Activated CD4-positive, alpha-beta memory T cell treated with anti-CD3 and anti-CD28 coated beads, Interleukin-2, amount 10 ng/mL, durations not matched to agents 7 days and 5 days (primary cell): ENCODE measurements around the gene LRRC74A. TPM values are rescaled to one million over a fixed set of nuclear protein-coding genes. Genes with fewer than 3 reads are reported as not detected.
"Not testable (repeated sequence)": the region's sequence is repeated elsewhere in the genome, so short reads cannot be mapped to it uniquely, and the experiment has no call there.

Experiments used
- CTCF ChIA-PET: fragments of 350-600 bp; sonication (Branson Sonifier 250); formaldehyde crosslinking; loops from one replicate; lab custom pipeline; 2021; ENCODE audit warnings: antibody characterized with exemption, inconsistent platforms; lab: Charles Lee
- POLR2A ChIA-PET: fragments of 350-600 bp; sonication (Branson Sonifier 250); formaldehyde crosslinking; loops from one replicate; lab custom pipeline; 2021; ENCODE audit warnings: antibody characterized with exemption; lab: Charles Lee
- DNase-seq: peaks from one replicate; pipeline ENCODE4 v3.0.0-alpha.2; 2020
- H3K27ac Mint-ChIP-seq: one replicate; pipeline ENCODE4 v1.8.0; 2021; ENCODE audit warnings: mild to moderate bottlenecking, mixed read lengths
- H3K27me3 Mint-ChIP-seq: one replicate; pipeline ENCODE4 v1.8.0; 2021; ENCODE audit warnings: mixed read lengths
- H3K36me3 Mint-ChIP-seq: one replicate; pipeline ENCODE4 v1.8.0; 2021; ENCODE audit warnings: low read depth, mixed read lengths
- H3K4me1 Mint-ChIP-seq: one replicate; pipeline ENCODE4 v1.8.0; 2021; ENCODE audit warnings: mixed read lengths
- H3K4me3 Mint-ChIP-seq: one replicate; pipeline ENCODE4 v1.8.0; 2021; ENCODE audit warnings: mild to moderate bottlenecking, mixed read lengths
- H3K9me3 Mint-ChIP-seq: one replicate; pipeline ENCODE4 v1.8.0; 2021; ENCODE audit warnings: mixed read lengths
- total RNA-seq, 2 experiments: library from RNA; stranded (reverse); gene quantifications; one replicate each; pipeline ENCODE4 v1.2.3, GENCODE V29; 2021

The LRRC74A gene
- total RNA-seq, 2 experiments from 2014 or later, result not detected

DNA sequence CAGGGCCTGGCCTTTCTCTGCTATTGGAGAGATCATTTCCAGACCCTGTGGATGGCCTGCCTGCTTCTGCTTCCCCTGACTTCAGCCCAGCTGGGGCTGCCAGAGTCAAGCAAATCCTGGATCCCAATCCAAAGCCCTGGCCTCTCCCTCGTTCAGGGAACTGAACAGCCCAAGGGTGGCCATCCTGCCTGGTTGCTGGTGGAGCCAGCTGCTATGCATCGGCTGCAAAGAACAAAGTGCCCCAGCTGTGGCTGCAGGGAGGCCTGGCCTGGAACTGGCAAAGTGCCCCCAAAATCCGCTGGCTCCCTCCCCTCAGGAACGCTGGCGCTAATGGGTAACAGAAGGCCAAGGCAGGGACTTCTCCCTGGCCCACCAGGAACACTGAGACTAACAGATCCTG is 56.4 kb downstream of the LRRC74A start:
- CTCF ChIA-PET, result interaction anchor here (3.1 kb wide), 1 partner anchor 188 kb away, joined by 8 read pairs; no protein-coding TSS in a partner anchor

DNA sequence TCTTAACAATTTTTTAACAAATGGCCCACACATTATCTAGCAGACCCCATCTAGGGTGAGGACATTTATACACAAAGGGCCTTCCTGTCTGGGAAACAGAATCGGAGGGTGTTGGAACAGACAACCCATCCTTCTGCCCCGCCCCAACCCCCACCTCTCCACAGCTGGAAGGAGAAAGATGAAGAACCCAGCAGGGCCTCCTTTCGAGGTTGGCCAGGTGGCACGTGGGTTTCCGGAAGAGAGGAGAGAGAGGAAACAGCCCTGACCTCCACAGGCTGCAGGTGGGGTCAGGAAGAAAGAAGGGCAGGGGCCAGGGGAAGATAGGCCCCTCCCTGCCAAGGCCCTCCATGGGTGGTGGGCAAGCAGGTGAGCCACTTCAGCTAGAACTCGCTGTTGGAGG is 57.2 kb downstream of the LRRC74A start:
- Mint-ChIP-seq H3K9me3 (no peaks in the 10 kb centered on the region), H3K27ac (no peak overlapping the region), H3K36me3 (no peaks in the 10 kb centered on the region), H3K4me3 (no peak overlapping the region), H3K27me3 (peaks cover 12% of the 10 kb centered on the region), H3K4me1 (peaks cover 6% of the 10 kb centered on the region)
- DNase-seq, result no peak
- ChIA-PET CTCF (interaction anchor here (3.1 kb wide), 1 partner anchor 187 kb away, joined by 8 read pairs; no protein-coding TSS in a partner anchor), POLR2A (no interaction called here)

More for the DNA sequence above, 56.4 kb downstream of the LRRC74A start:
- DNase-seq, result no peak
- H3K36me3 Mint-ChIP-seq, result no peaks in the 10 kb centered on the region
- H3K4me3 Mint-ChIP-seq, result no peak overlapping the region
- POLR2A ChIA-PET, result no interaction called here
- no peaks in the 10 kb centered on the region for H3K9me3 Mint-ChIP-seq
- H3K27me3 Mint-ChIP-seq, result peaks cover 12% of the 10 kb centered on the region
- H3K27ac Mint-ChIP-seq, result no peak overlapping the region
- peaks cover 6% of the 10 kb centered on the region for H3K4me1 Mint-ChIP-seq

DNA sequence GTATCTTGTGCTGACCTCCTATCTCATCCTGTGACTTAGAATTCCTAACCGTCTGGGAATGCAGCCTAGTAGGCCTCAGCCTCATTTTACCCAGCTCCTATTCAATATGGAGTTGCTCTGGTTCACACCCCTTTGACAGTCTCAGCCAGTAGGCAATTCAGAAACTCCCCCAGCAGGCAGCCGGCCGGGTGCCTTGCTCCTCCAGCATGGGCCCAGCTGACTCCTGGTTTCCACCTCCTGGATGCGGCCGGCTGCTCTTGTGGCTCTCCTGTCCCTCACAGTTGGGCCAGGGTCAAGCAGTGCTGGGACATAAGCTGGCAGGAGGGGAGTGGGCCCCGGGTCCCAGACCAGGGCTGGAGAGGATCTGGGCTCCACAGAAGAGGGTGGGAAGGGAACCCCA is 58.2 kb downstream of the LRRC74A start:
- Mint-ChIP-seq H3K27ac (no peak overlapping the region), H3K4me1 (peaks cover 6% of the 10 kb centered on the region), H3K27me3 (peaks cover 14% of the 10 kb centered on the region), H3K9me3 (no peaks in the 10 kb centered on the region), H3K36me3 (no peaks in the 10 kb centered on the region), H3K4me3 (no peak overlapping the region)
- ChIA-PET CTCF (interaction anchor here (3.1 kb wide), 1 partner anchor 186 kb away, joined by 8 read pairs; no protein-coding TSS in a partner anchor), POLR2A (no interaction called here)
- no peak for DNase-seq

DNA sequence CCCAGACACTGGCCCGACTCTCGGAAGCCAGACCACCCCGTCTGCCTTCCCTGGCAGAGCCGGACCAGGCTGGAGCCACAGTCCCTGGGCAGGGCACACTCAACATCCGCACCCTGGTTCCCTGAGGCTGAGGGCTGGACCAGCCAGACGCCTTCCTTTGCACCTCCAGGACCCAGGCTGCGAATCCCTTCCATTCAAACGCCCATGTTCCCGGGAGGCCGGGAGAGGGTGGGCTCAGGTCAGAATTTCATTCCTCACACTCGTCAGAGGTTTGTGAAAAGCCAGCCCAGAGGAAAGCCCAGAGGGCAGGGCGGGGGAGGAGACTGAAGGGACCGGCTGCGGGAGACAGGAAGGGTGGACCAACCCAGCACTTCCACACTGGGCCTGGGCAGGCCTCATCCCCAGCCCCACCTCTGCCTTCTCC is 58.7 kb downstream of the LRRC74A start:
- DNase-seq, result no peak
- POLR2A ChIA-PET, result no interaction called here
- Mint-ChIP-seq H3K4me1 (peaks cover 6% of the 10 kb centered on the region), H3K4me3 (no peak overlapping the region), H3K27me3 (peaks cover 14% of the 10 kb centered on the region), H3K27ac (no peak overlapping the region), H3K9me3 (no peaks in the 10 kb centered on the region), H3K36me3 (no peaks in the 10 kb centered on the region)
- CTCF ChIA-PET, result no interaction called here

DNA sequence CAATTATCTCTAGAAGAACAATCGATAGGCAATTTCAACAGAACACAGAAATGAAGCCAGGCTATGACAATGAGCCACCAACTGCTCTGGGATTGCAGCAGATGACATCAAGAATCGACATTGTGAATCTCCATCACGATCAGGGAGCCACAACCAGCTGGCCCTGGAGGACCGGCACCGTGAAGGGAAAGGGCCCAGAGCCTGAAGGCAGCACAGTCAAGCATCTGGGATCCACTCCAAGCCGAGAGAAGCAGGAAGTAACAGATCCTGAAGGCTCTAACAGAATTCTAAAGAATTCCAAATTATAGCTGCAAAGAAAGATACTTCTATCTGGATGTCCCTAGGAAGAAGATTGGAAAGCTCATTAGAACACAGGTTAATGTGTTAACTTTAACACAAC is 61.0 kb downstream of the LRRC74A start:
- Mint-ChIP-seq H3K4me1 (peaks cover 6% of the 10 kb centered on the region), H3K27ac (no peak overlapping the region), H3K27me3 (peaks cover 14% of the 10 kb centered on the region), H3K9me3 (no peaks in the 10 kb centered on the region), H3K36me3 (no peaks in the 10 kb centered on the region), H3K4me3 (no peak overlapping the region)
- DNase-seq, result no peak
- ChIA-PET POLR2A (no interaction called here), CTCF (interaction anchor here (1.0 to 2.9 kb wide), 5 partner anchors 26 to 199 kb away, joined by 3 to 9 read pairs (median 5); no protein-coding TSS in a partner anchor)

DNA sequence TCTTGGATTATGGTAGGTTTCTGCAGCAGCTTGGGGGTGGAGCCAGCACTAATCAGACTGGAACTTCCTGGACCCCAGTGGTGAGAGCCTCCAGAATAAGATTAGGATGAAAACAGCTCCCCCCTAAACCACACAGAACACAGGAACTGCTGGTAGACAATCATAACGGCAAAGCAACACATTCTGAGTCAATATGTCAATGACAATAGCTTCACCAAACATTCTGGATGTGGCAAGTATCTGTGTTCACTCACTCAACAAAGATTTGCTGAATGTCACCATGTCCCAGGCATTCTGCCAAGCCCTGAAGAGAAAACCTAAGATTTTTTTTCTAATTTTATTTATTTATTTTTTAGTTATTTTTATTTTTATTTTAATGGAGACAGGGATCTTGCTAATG is 65.2 kb downstream of the LRRC74A start:
- H3K27me3 Mint-ChIP-seq, result peaks cover 10% of the 10 kb centered on the region
- DNase-seq, result no peak
- no peak overlapping the region for H3K27ac Mint-ChIP-seq
- H3K9me3 Mint-ChIP-seq, result peaks cover 3% of the 10 kb centered on the region
- H3K4me1 Mint-ChIP-seq, result no peaks in the 10 kb centered on the region
- no peak overlapping the region for H3K4me3 Mint-ChIP-seq
- ChIA-PET POLR2A (no interaction called here), CTCF (interaction anchor here (1.2 kb wide), 1 partner anchor 16 kb away, joined by 3 read pairs; no protein-coding TSS in a partner anchor)
- H3K36me3 Mint-ChIP-seq, result peaks cover 3% of the 10 kb centered on the region

DNA sequence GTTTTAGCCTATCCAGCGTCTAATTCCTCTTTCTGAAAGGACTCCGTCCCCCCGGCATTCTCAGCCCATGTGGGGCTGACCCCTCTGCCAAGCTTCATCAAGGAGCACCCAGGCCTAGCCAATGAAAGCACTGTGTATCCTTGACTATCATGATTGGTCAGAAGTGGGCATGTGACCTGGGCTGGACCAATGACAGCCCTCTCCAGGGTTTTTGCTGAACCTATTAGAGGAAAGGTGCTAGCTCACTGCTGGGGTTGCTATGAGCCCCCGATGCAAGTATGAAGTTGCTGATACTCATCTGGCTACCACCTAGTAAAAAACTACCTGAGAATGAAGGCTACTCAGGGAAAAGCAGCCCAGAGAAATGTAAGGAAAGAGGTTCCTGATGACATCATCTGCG is 68.1 kb downstream of the LRRC74A start:
- POLR2A ChIA-PET, result no interaction called here
- H3K27ac Mint-ChIP-seq, result no peak overlapping the region
- CTCF ChIA-PET, result interaction anchor here (1.4 to 1.9 kb wide), 2 partner anchors 19 to 176 kb away, joined by 3 to 5 read pairs; no protein-coding TSS in a partner anchor
- no peaks in the 10 kb centered on the region for H3K27me3 Mint-ChIP-seq
- H3K4me1 Mint-ChIP-seq, result no peaks in the 10 kb centered on the region
- peaks cover 3% of the 10 kb centered on the region for H3K9me3 Mint-ChIP-seq
- DNase-seq, result no peak
- peaks cover 3% of the 10 kb centered on the region for H3K36me3 Mint-ChIP-seq
- H3K4me3 Mint-ChIP-seq, result no peak overlapping the region

DNA sequence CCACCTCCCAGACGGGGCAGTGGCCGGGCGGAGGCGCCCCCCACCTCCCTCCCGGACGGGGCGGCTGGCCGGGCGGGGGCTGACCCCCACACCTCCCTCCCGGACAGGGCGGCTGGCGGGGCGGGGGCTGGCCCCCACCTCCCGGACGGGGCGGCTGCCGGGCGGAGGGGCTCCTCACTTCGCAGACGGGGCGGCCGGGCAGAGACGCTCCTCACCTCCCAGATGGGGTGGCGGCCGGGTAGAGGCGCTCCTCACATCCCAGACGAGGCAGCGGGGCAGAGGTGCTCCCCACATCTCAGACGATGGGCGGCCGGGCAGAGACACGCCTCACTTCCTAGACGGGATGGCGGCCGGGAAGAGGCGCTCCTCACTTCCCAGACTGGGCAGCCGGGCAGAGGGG is 71.8 kb downstream of the LRRC74A start:
- H3K27me3 Mint-ChIP-seq, H3K36me3 Mint-ChIP-seq, H3K4me3 Mint-ChIP-seq, DNase-seq, CTCF ChIA-PET, H3K9me3 Mint-ChIP-seq, H3K27ac Mint-ChIP-seq, POLR2A ChIA-PET, H3K4me1 Mint-ChIP-seq: not testable (repeated sequence)

DNA sequence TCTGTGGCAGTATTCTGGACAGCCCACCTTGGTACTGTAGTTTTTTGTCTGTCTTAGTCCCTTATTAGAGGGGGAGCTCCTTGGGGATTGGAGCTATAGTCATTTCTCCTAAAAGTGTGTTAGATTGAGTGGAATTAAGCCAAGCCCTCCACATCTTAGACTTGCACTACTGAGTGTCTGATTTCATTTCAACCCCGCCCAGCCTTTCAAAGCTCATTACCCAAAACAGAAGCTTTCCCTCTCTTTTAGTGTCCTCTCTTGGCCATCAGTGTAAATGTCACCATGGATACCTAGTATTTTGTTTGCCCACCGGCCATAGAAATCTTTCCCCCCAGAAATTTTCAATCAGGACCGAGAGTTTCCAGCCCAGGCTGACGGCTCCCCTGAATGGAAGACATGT is 74.5 kb downstream of the LRRC74A start:
- no peaks in the 10 kb centered on the region for H3K9me3 Mint-ChIP-seq

DNA sequence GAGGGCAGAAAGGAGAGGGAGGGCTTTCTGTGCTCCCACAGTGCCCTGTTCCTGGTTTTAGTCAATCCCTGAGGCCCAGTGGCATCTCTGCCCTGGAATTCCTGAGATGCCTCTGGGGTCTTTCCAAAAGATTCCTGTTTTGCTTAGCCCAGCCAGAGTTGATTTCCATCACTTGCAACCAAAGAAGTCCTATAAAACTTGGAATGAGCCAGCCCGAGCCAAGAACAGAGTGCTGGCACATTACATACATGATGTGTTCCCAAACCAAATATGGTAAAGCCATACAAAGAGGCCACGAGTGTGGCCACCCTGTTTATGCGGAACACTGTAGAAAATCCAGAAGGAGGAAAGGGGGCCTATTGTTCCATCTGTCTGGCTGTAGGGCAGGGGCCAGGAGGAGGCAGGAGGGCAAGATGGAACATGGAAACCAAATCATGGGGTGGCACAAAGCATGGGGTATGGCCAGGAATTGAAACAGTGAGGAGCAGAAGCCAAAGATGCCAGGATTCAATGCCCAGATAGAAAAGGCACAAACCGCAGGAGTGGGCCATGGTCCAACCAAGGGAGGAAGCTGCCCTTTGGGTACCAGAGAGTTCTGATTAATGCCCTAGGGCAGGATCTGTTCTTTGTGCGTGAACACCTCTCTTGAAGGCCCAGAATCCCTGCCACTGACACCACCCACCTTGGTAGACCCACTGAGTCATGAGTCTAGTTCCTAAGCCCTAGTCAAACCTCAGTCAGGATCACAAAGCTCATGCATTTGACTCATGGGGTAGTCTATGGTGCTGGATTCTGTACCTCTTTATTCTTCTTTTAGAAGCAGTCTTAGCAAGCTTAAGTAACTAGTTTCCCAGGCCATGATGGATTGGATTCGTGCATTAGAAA is 75.2 kb downstream of the LRRC74A start:
- H3K36me3 Mint-ChIP-seq, result no peaks in the 10 kb centered on the region
- ChIA-PET POLR2A (no interaction called here), CTCF (interaction anchor here (1.4 to 1.8 kb wide), 2 partner anchors 26 to 30 kb away, joined by 6 to 7 read pairs; no protein-coding TSS in a partner anchor)
- peaks cover 17% of the 10 kb centered on the region for H3K4me1 Mint-ChIP-seq
- H3K4me3 Mint-ChIP-seq, result no peak overlapping the region
- no peaks in the 10 kb centered on the region for H3K9me3 Mint-ChIP-seq
- DNase-seq, result no peak
- H3K27ac Mint-ChIP-seq, result no peak overlapping the region
- peaks cover 4% of the 10 kb centered on the region for H3K27me3 Mint-ChIP-seq

More for the DNA sequence above, 74.5 kb downstream of the LRRC74A start:
- Mint-ChIP-seq H3K4me1 (peaks cover 17% of the 10 kb centered on the region), H3K4me3 (no peak overlapping the region), H3K27ac (no peak overlapping the region), H3K36me3 (no peaks in the 10 kb centered on the region), H3K27me3 (peaks cover 4% of the 10 kb centered on the region)
- CTCF ChIA-PET, result interaction anchor here (0.6 to 1.4 kb wide), 4 partner anchors 13 to 650 kb away, joined by 5 to 6 read pairs (median 6); no protein-coding TSS in a partner anchor
- DNase-seq, result no peak
- POLR2A ChIA-PET, result no interaction called here

DNA sequence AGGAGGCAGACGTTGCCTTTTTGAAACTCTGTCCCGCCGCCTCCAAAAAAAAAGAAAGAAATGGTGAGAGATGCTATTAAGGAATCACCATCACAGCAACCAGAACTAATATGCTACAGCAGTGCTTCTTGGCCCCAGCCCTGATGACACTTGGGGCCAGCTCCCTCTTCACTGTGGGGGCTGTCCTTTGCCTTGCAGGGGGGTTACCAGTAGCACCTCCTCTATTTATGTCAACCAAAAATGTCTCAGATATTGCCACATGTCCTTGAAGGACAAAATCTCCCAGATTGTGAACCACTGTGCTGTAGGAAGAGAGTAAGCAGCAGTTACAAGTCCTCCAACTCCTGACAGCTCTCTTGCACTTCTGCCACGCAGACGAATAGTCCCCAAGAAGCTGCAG is 76.4 kb downstream of the LRRC74A start:
- POLR2A ChIA-PET, result no interaction called here
- H3K27me3 Mint-ChIP-seq, result peaks cover 4% of the 10 kb centered on the region
- no peaks in the 10 kb centered on the region for H3K36me3 Mint-ChIP-seq
- DNase-seq, result no peak
- no peak overlapping the region for H3K27ac Mint-ChIP-seq
- no peaks in the 10 kb centered on the region for H3K9me3 Mint-ChIP-seq
- CTCF ChIA-PET, result interaction anchor here (1.8 kb wide), 1 partner anchor 27 kb away, joined by 7 read pairs; no protein-coding TSS in a partner anchor
- no peak overlapping the region for H3K4me3 Mint-ChIP-seq
- peaks cover 17% of the 10 kb centered on the region for H3K4me1 Mint-ChIP-seq

DNA sequence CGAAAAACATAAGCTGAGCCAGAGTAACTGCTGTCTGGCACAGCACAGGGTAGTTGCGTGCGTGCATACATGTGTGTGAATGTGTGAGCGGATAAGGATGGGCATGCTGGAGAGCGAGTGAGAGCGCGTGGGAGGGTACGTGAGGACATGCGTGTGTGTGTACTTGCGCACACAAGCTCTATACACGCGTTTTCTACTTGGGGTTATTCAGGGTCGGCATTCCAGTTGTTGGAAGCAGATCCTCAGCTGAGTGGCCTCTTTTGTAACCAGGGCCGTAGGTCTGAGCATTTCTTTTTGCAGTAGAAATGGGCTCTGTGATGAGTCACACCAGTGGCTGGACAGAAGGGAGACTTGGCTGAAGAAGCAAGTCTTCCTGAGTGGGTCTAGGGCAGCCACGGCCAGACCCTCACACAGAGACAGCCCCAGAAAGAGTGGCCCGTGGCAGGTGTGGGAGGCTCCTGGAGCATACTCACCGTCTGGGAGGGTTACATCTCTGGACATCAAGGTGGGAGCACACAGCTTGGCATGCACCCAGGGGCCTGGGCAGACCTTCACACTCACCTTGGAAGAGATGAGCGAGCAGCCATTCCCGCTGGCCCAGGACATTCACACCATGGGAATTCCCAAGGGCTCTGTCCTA is 78.0 kb downstream of the LRRC74A start:
- no peak for DNase-seq
- Mint-ChIP-seq H3K4me1 (peaks cover 27% of the 10 kb centered on the region), H3K27ac (no peak overlapping the region), H3K36me3 (peaks cover 4% of the 10 kb centered on the region), H3K9me3 (peaks cover 6% of the 10 kb centered on the region), H3K4me3 (no peak overlapping the region), H3K27me3 (peaks cover 4% of the 10 kb centered on the region)
- POLR2A ChIA-PET, result interaction anchor here (1.0 to 1.4 kb wide), 2 partner anchors 9 to 57 kb away, joined by 4 read pairs; no protein-coding TSS in a partner anchor
- CTCF ChIA-PET, result interaction anchor here (1.2 to 2.7 kb wide), 3 partner anchors 9 to 31 kb away, joined by 4 to 13 read pairs (median 5); no protein-coding TSS in a partner anchor
